ENCODE data around the gene CNTFR. TPM values are rescaled to one million over a fixed set of nuclear protein-coding genes. Genes with fewer than 3 reads are reported as not detected.

Gene CNTFR
- total RNA-seq, 2 experiments from 2014 or later: not detected

DNA sequence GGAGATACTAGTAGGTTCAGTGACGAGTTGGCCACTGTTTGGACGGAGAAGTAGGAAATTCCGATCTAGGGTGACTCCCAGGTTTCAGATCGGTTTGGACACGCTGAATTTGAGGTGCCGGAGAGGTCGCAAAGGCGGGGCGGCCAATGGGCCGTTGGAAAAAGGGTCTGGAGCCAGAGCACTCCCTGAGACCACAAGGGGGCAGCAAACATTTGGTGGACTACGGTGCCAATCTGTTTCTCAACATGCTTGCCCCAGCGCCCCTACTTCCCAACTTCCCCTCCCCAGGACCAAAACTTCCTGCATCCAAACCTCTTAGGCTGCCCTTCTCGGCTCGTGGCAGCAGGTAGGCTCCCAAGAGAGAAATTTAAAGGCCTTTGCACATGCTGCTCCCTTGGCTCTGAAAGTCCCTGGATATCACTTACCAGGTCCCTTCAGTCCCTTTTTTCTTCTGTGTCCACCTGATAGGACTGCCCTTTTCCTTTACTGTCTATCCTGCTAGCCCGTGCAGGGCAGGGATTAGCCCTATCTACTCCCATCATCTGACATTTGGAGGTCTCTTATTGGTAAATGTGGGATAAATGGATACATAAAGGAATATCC lies 23.4 kb upstream of the CNTFR start:
- ChIA-PET CTCF (ENCODE audit: unreplicated experiment) (no interaction called here), POLR2A (interaction anchor here (1.5 to 2.2 kb wide), 3 partner anchors 8 to 25 kb away, joined by 7 to 12 read pairs (median 11); partner anchors contain the start of genes DCTN3 and SIGMAR1)
- no peaks in the 10 kb centered on the region for H3K9me3 ChIP-seq (ENCODE audit: low read length)
- H2AFZ ChIP-seq (ENCODE audit: low read length): peak overlapping the region; percentile 65
- intact Hi-C loops (cut with micrococcal nuclease; ENCODE audit: unreplicated experiment): loop anchor here (1.0 to 2.0 kb wide), 2 partner anchors 21 to 90 kb away; no protein-coding TSS in a partner anchor
- H3K9me2 ChIP-seq (ENCODE audit: insufficient read depth, low read length): no peaks in the 10 kb centered on the region
- H4K20me1 ChIP-seq (ENCODE audit: insufficient read depth, low read length): no peaks in the 10 kb centered on the region
- no TSS peak for BruUV-seq (replicated peaks)
- peaks cover 21% of the 10 kb centered on the region for H3K36me3 ChIP-seq (ENCODE audit: insufficient read depth, low read length)
- peak overlapping the region; percentile 21 for H3K27ac ChIP-seq (ENCODE audit: low read depth, low read length, poor library complexity, severe bottlenecking)
- peaks cover 11% of the 10 kb centered on the region; the same call in 1 of the 2 replicates for H3K79me2 ChIP-seq (ENCODE audit: insufficient read depth, low read depth, low read length)
- TF ChIP-seq EZH2phosphoT487 (IDR thresholded peaks at IDR 0.05; ENCODE audit: borderline replicate concordance, low read depth, low read length): no peak
- TF ChIP-seq, protein P1, sequence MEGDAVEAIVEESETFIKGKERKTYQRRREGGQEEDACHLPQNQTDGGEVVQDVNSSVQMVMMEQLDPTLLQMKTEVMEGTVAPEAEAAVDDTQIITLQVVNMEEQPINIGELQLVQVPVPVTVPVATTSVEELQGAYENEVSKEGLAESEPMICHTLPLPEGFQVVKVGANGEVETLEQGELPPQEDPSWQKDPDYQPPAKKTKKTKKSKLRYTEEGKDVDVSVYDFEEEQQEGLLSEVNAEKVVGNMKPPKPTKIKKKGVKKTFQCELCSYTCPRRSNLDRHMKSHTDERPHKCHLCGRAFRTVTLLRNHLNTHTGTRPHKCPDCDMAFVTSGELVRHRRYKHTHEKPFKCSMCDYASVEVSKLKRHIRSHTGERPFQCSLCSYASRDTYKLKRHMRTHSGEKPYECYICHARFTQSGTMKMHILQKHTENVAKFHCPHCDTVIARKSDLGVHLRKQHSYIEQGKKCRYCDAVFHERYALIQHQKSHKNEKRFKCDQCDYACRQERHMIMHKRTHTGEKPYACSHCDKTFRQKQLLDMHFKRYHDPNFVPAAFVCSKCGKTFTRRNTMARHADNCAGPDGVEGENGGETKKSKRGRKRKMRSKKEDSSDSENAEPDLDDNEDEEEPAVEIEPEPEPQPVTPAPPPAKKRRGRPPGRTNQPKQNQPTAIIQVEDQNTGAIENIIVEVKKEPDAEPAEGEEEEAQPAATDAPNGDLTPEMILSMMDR (conservative IDR thresholded peaks at IDR 0.05; ENCODE audit: low read length): peak; percentile 90
- peak overlapping the region; percentile 80 for H3K4me2 ChIP-seq (ENCODE audit: low read length)
- H3K4me3 ChIP-seq (ENCODE audit: low read depth, low read length, poor library complexity, severe bottlenecking): peak overlapping the region; percentile 91
- peaks cover 21% of the 10 kb centered on the region for H3K4me1 ChIP-seq (ENCODE audit: insufficient read depth, low read length, poor library complexity, severe bottlenecking)
- DNase-seq (ENCODE audit: low spot score): peak; percentile 86

DNA sequence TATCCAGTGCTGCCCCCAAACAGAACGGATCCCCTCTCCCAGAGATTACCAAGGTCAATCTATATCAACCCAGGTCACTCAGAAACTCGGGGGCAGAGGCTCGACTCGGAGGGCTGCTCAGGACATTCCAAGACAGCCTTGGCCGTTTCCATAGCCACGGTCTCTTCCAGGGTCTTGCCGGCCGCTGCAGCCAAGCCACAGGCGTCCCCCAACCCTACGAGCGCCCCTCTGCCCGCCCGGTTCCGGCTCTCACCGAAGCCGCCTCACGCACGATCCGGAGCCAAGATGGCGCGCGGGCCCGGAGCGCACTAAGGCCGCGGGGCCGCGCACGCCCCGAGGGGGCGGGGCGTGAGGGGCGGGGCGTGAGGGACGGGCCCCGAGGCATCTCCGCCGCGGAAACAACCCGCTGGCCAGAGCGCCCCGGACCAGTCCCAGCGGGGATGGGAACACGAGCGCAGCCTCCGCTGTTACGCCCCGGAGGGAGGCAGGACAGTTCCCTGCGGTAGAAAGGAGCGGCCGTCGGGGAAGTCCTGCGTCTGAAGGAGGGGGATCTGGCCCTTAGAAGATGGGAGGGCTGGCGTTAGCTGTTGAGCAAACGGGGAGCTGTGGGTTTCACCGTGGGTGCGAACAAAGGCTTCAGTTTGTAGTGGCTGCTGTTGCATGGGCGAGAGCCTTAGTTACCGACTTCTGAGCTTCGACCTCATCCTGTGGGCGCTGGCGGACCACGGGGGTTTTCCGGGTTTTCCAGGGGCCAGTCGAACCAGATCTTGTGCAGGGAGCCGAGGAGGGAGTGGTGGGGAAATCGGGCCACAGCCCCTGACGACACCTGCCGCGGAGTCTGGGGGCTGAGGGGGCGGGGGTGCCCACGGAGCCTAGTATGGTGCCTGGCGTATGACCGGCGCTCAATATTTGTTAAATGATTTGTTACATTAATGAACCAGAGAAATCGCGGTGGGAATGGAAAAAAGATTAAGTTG lies 22.6 kb upstream of the CNTFR start, which contains the start of gene RPP25L:
Gene RPP25L (minus strand): TSS at position 287 of the 977 bp plus-strand sequence. CDS start 801 bp downstream, outside the sequence.
- CTCF ChIA-PET (ENCODE audit: unreplicated experiment): interaction anchor here (0.9 to 1.7 kb wide), 3 partner anchors 8 to 22 kb away, joined by 3 to 6 read pairs (median 3); no protein-coding TSS in a partner anchor
- Histone ChIP-seq H3K79me2 (ENCODE audit: insufficient read depth, low read depth, low read length) (peaks cover 11% of the 10 kb centered on the region; the same call in 1 of the 2 replicates), H2AFZ (ENCODE audit: low read length) (peak within 1 kb of the TSS; percentile 65), H3K4me2 (ENCODE audit: low read length) (peak within 1 kb of the TSS; percentile 99), H3K36me3 (ENCODE audit: insufficient read depth, low read length) (peaks cover 17% of the 10 kb centered on the region), H3K27ac (ENCODE audit: low read depth, low read length, poor library complexity, severe bottlenecking) (peak within 1 kb of the TSS; percentile 36), H3K9me2 (ENCODE audit: insufficient read depth, low read length) (no peaks in the 10 kb centered on the region), H3K9me3 (ENCODE audit: low read length) (no peaks in the 10 kb centered on the region), H3K4me1 (ENCODE audit: insufficient read depth, low read length, poor library complexity, severe bottlenecking) (peaks cover 21% of the 10 kb centered on the region), H4K20me1 (ENCODE audit: insufficient read depth, low read length) (no peaks in the 10 kb centered on the region), H3K4me3 (ENCODE audit: low read depth, low read length, poor library complexity, severe bottlenecking) (peak within 1 kb of the TSS; percentile 91)
- intact Hi-C loops (cut with micrococcal nuclease; ENCODE audit: unreplicated experiment): loop anchor here (1.0 to 2.0 kb wide), 2 partner anchors 22 to 91 kb away; no protein-coding TSS in a partner anchor
- BruUV-seq (replicated peaks): no TSS peak
- POLR2A ChIA-PET: interaction anchor here (0.5 to 2.2 kb wide), 7 partner anchors 9 to 1132 kb away, joined by 3 to 13 read pairs (median 7); partner anchors contain the start of genes DCTN3 and SIGMAR1
- peak; percentile 89 for DNase-seq (ENCODE audit: low spot score)
- TF ChIP-seq EZH2phosphoT487 (IDR thresholded peaks at IDR 0.05; ENCODE audit: borderline replicate concordance, low read depth, low read length): no peak
- TF ChIP-seq, protein P1 (conservative IDR thresholded peaks at IDR 0.05; ENCODE audit: low read length): 0 out of 2 replicates have a peak, but pooled peaks have one; percentile 3

All from OCI-LY7 (cell line).